ENCODE results near the gene SPATA2L. TPM values are rescaled to one million over a fixed set of nuclear protein-coding genes. Genes with fewer than 3 reads are reported as not detected.

Gene SPATA2L
- total RNA-seq, 1 experiment from 2014 or later = 12.2 TPM

GRCh38 chr16:89693931-89694783 lies 7.3 kb downstream of the SPATA2L start:
- BruUV-seq (replicated peaks) = no TSS peak
- no peak overlapping the region for H3K4me3 ChIP-seq (ENCODE audit: low read length)
- no peaks in the 10 kb centered on the region for H3K27me3 ChIP-seq (ENCODE audit: low read length)
- H3K27ac ChIP-seq (ENCODE audit: low read length) = no peak overlapping the region
- intact Hi-C loops (cut with micrococcal nuclease) = no loop called here
- no peaks in the 10 kb centered on the region for H3F3A ChIP-seq (ENCODE audit: low read length, unreplicated experiment)
- no peaks in the 10 kb centered on the region for H4K20me1 ChIP-seq (ENCODE audit: low read length)
- H3K9me3 ChIP-seq (ENCODE audit: low read length) = no peaks in the 10 kb centered on the region
- ChIA-PET POLR2A (ENCODE audit: unreplicated experiment) (no interaction called here), CTCF (no interaction called here)
- H3K36me3 ChIP-seq (ENCODE audit: low read depth, low read length) = no peaks in the 10 kb centered on the region; the same call in 1 of the 2 replicates
- peaks cover 6% of the 10 kb centered on the region; the same call in 1 of the 2 replicates for H3K79me2 ChIP-seq (ENCODE audit: low read length)
- no peaks in the 10 kb centered on the region for H3K9me2 ChIP-seq (replicated peaks; ENCODE audit: low read length)
- TF ChIP-seq EZH2phosphoT487 (IDR thresholded peaks at IDR 0.05; ENCODE audit: borderline replicate concordance, low read length) = no peak
- H3K9ac ChIP-seq (ENCODE audit: low read length) = no peak overlapping the region
- DNase-seq (no peak), ATAC-seq (no peak)
- no peak overlapping the region for H3K4me2 ChIP-seq (ENCODE audit: low read length)
- H3K4me1 ChIP-seq (ENCODE audit: insufficient read depth, low read length) = no peaks in the 10 kb centered on the region
- no peak overlapping the region for H2AFZ ChIP-seq (ENCODE audit: low read length)

DNA sequence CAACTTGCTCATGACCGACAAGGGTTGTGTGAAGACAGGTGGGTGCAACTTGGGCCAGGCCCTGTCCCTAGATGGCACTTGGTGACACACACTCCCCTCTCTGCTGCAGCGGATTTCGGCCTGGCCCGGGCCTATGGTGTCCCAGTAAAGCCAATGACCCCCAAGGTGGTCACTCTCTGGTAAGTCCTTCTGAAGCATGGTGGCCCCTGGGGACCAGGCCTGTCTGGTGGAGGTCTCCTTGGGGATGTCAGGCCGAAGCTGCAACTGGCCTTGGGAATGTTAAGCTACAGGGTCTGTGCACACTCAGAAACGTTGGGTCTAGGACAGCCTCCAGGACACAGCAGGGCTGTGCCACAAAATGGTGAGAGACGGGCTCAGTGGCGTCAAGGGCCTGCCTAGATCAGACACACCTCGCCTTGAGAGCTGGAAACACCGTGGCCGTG lies 8.2 kb downstream of the SPATA2L start:
- no peak for DNase-seq
- H4K20me1 ChIP-seq (ENCODE audit: low read length) = no peaks in the 10 kb centered on the region
- H3K4me2 ChIP-seq (ENCODE audit: low read length) = no peak overlapping the region
- ATAC-seq = no peak
- no peaks in the 10 kb centered on the region for H3K4me1 ChIP-seq (ENCODE audit: insufficient read depth, low read length)
- H3K27me3 ChIP-seq (ENCODE audit: low read length) = no peaks in the 10 kb centered on the region
- no peak overlapping the region for H2AFZ ChIP-seq (ENCODE audit: low read length)
- H3K4me3 ChIP-seq (ENCODE audit: low read length) = no peak overlapping the region
- no peak overlapping the region for H3K9ac ChIP-seq (ENCODE audit: low read length)
- ChIA-PET POLR2A (ENCODE audit: unreplicated experiment) (no interaction called here), CTCF (no interaction called here)
- H3K27ac ChIP-seq (ENCODE audit: low read length) = no peak overlapping the region
- no peak for TF ChIP-seq EZH2phosphoT487 (IDR thresholded peaks at IDR 0.05; ENCODE audit: borderline replicate concordance, low read length)
- TF ChIP-seq, protein P1, sequence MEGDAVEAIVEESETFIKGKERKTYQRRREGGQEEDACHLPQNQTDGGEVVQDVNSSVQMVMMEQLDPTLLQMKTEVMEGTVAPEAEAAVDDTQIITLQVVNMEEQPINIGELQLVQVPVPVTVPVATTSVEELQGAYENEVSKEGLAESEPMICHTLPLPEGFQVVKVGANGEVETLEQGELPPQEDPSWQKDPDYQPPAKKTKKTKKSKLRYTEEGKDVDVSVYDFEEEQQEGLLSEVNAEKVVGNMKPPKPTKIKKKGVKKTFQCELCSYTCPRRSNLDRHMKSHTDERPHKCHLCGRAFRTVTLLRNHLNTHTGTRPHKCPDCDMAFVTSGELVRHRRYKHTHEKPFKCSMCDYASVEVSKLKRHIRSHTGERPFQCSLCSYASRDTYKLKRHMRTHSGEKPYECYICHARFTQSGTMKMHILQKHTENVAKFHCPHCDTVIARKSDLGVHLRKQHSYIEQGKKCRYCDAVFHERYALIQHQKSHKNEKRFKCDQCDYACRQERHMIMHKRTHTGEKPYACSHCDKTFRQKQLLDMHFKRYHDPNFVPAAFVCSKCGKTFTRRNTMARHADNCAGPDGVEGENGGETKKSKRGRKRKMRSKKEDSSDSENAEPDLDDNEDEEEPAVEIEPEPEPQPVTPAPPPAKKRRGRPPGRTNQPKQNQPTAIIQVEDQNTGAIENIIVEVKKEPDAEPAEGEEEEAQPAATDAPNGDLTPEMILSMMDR (conservative IDR thresholded peaks at IDR 0.05; ENCODE audit: low read depth, low read length) = no peak
- TF ChIP-seq EZH2 (IDR thresholded peaks at IDR 0.05; ENCODE audit: low read length, unreplicated experiment) = no peak
- no peaks in the 10 kb centered on the region for H3K9me2 ChIP-seq (replicated peaks; ENCODE audit: low read length)
- intact Hi-C loops (cut with micrococcal nuclease) = no loop called here
- H3K9me3 ChIP-seq (ENCODE audit: low read length) = no peaks in the 10 kb centered on the region
- H3K79me2 ChIP-seq (ENCODE audit: low read length) = peaks cover 13% of the 10 kb centered on the region
- peaks cover 2% of the 10 kb centered on the region; the same call in 1 of the 2 replicates for H3K36me3 ChIP-seq (ENCODE audit: low read depth, low read length)
- H3F3A ChIP-seq (ENCODE audit: low read length, unreplicated experiment) = no peaks in the 10 kb centered on the region
- no TSS peak for BruUV-seq (replicated peaks)

DNA sequence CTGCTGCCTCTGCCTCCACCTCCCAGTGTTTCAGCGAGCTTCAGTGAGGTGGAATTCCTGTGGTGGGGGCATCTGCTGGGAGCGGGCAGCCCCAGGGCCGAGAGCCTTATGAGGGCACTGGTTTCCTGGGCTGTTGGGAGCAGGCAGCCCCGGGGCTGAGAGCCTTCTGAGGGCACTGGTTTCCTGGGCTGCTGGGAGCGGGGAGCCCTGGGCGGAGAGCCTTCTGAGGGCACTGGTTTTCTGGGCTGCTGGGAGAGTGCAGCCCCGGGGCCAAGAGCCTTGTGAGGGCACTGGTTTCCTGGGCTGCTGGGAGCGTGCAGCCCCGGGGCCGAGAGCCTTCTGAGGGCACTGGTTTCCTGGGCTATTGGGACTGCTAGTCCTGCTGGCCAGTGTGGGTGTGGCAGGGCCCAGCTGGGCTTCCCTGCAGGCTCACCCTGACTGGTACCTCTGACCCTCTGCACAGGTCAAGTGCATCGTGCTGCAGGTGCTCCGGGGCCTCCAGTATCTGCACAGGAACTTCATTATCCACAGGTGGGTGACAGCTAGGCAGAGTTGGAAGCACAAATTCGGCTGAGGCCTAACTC lies 9.4 kb downstream of the SPATA2L start:
- no peak overlapping the region for H2AFZ ChIP-seq (ENCODE audit: low read length)
- no peaks in the 10 kb centered on the region for H3K27me3 ChIP-seq (ENCODE audit: low read length)
- TF ChIP-seq EZH2 (IDR thresholded peaks at IDR 0.05; ENCODE audit: low read length, unreplicated experiment) (no peak), EZH2phosphoT487 (IDR thresholded peaks at IDR 0.05; ENCODE audit: borderline replicate concordance, low read length) (no peak)
- TF ChIP-seq, protein P1 (conservative IDR thresholded peaks at IDR 0.05; ENCODE audit: low read depth, low read length) = no peak
- H3K27ac ChIP-seq (ENCODE audit: low read length) = no peak overlapping the region
- no peak overlapping the region for H3K4me3 ChIP-seq (ENCODE audit: low read length)
- DNase-seq = no peak
- H3K4me2 ChIP-seq (ENCODE audit: low read length) = no peak overlapping the region
- peaks cover 25% of the 10 kb centered on the region for H3K79me2 ChIP-seq (ENCODE audit: low read length)
- no peak for ATAC-seq
- no peak overlapping the region for H3K9ac ChIP-seq (ENCODE audit: low read length)
- BruUV-seq (replicated peaks) = no TSS peak
- intact Hi-C loops (cut with micrococcal nuclease) = no loop called here
- POLR2A ChIA-PET (ENCODE audit: unreplicated experiment) = no interaction called here
- H3K4me1 ChIP-seq (ENCODE audit: insufficient read depth, low read length) = peaks cover 6% of the 10 kb centered on the region; the same call in 1 of the 2 replicates
- no peaks in the 10 kb centered on the region for H4K20me1 ChIP-seq (ENCODE audit: low read length)
- H3K9me3 ChIP-seq (ENCODE audit: low read length) = no peaks in the 10 kb centered on the region
- peaks cover 4% of the 10 kb centered on the region; the same call in 1 of the 2 replicates for H3K36me3 ChIP-seq (ENCODE audit: low read depth, low read length)
- CTCF ChIA-PET = no interaction called here
- no peaks in the 10 kb centered on the region for H3F3A ChIP-seq (ENCODE audit: low read length, unreplicated experiment)
- H3K9me2 ChIP-seq (replicated peaks; ENCODE audit: low read length) = no peaks in the 10 kb centered on the region
